HepG2 (cell line): ENCODE data around the gene VPS9D1. TPM values are rescaled to one million over a fixed set of nuclear protein-coding genes. Genes with fewer than 3 reads are reported as not detected.

Source experiments
- AGO2 ChIP-seq: fragments of 200-400 bp; formaldehyde crosslinking; optimal IDR thresholded peaks from 2 replicates; pipeline ENCODE3; 2017; ENCODE audit warnings: mild to moderate bottlenecking, low read depth, low read length, moderate library complexity
- ARNTL ChIP-seq: sonication (generic); formaldehyde crosslinking; IDR thresholded peaks from 2 replicates; pipeline ENCODE4 v1.4.0; 2020; ENCODE audit warnings: mild to moderate bottlenecking, missing genetic modification reagents
- ELF1 ChIP-seq: sonication (generic); formaldehyde crosslinking; IDR thresholded peaks from 2 replicates; pipeline ENCODE4 v1.4.0; 2020; ENCODE audit warnings: missing genetic modification reagents
- FOXK1 ChIP-seq: sonication (generic); formaldehyde crosslinking; IDR thresholded peaks from 2 replicates; pipeline ENCODE4 v1.4.0; 2020; ENCODE audit warnings: low read depth, missing genetic modification reagents, borderline replicate concordance
- GATAD2A ChIP-seq: IDR thresholded peaks from 2 replicates; pipeline ENCODE4 v1.6.1; 2016
- HOXA9 ChIP-seq: sonication (generic); formaldehyde crosslinking; IDR thresholded peaks from 2 replicates; pipeline ENCODE4 v1.8.1; 2022; ENCODE audit warnings: missing genetic modification reagents, mild to moderate bottlenecking, moderate library complexity, borderline replicate concordance
- KLF11 ChIP-seq: IDR thresholded peaks from 2 replicates; pipeline ENCODE4 v1.6.1; 2016; ENCODE audit warnings: missing compliant biosample characterization
- PAX8 ChIP-seq: sonication (generic); formaldehyde crosslinking; IDR thresholded peaks from 2 replicates; pipeline ENCODE4 v1.8.0; 2022; ENCODE audit warnings: mild to moderate bottlenecking, missing genetic modification reagents, borderline replicate concordance
- PRPF4 ChIP-seq: fragments of 200-400 bp; formaldehyde crosslinking; IDR thresholded peaks from 2 replicates; pipeline ENCODE4 v1.6.1; 2016; ENCODE audit warnings: low read length, low read depth; ENCODE audit not compliant: poor library complexity, severe bottlenecking
- SAP130 ChIP-seq: IDR thresholded peaks from 2 replicates; pipeline ENCODE4 v1.6.1; 2016; ENCODE audit warnings: low read depth
- STAT5B ChIP-seq: sonication (generic); formaldehyde crosslinking; IDR thresholded peaks from 2 replicates; pipeline ENCODE4 v1.4.0; 2020; ENCODE audit warnings: missing genetic modification reagents
- TBX2 ChIP-seq: sonication (generic); formaldehyde crosslinking; IDR thresholded peaks from 2 replicates; pipeline ENCODE4 v1.5.0; 2020; ENCODE audit warnings: missing genetic modification reagents, mild to moderate bottlenecking, borderline replicate concordance
- THAP9 ChIP-seq: sonication (generic); formaldehyde crosslinking; IDR thresholded peaks from 2 replicates; pipeline ENCODE4; 2020; ENCODE audit warnings: missing genetic modification reagents, mild to moderate bottlenecking, borderline replicate concordance
- TRAFD1 ChIP-seq: sonication (generic); formaldehyde crosslinking; IDR thresholded peaks from 2 replicates; pipeline ENCODE4 v1.5.1; 2020; ENCODE audit warnings: missing genetic modification reagents, mild to moderate bottlenecking, borderline replicate concordance
- ZBTB7B ChIP-seq: sonication (generic); formaldehyde crosslinking; IDR thresholded peaks from 2 replicates; pipeline ENCODE4 v1.4.0; 2020; ENCODE audit warnings: missing genetic modification reagents
- ZNF577 ChIP-seq: sonication (generic); formaldehyde crosslinking; IDR thresholded peaks from 2 replicates; pipeline ENCODE4 v1.4.0; 2020; ENCODE audit warnings: mild to moderate bottlenecking, low read depth, missing genetic modification reagents, borderline replicate concordance
- ZNF605 ChIP-seq: sonication (generic); formaldehyde crosslinking; IDR thresholded peaks from 2 replicates; pipeline ENCODE4 v1.8.0; 2022; ENCODE audit warnings: mild to moderate bottlenecking, missing genetic modification reagents
- ZNF878 ChIP-seq: sonication (generic); formaldehyde crosslinking; IDR thresholded peaks from 2 replicates; pipeline ENCODE4 v1.8.1; 2023; ENCODE audit warnings: mild to moderate bottlenecking, missing genetic modification reagents, moderate library complexity
- polyA plus RNA-seq, 8 experiments: library from polyadenylated mRNA; depleted of rRNA in 3 of 8; stranded (reverse) in 7 of 8; unstranded in 1 of 8; fragments of >200 nt; fragmentation: Illumina TruSeq in 4 of 8; extraction: Trizol in 4 of 8; gene quantifications; 2 replicates each; pipeline versions ENCODE4 v1.2.1 to v1.2.3, GENCODE V29; 2011 to 2016; ENCODE audit warnings: low read depth in 4 of 8, missing spikeins in 1 of 8, mixed read lengths in 1 of 8; ENCODE audit not compliant: insufficient read depth in 1 of 8
- total RNA-seq, 5 experiments: library from RNA; depleted of rRNA; stranded (reverse); fragments of >200 nt; fragmentation: Illumina TruSeq; extraction: Trizol; gene quantifications; 2 replicates each; pipeline ENCODE4 v1.2.3, GENCODE V29; 2016; ENCODE audit warnings: low read depth in 1 of 5
- TF ChIP-seq, protein P1 (sequence below): sonication (generic); formaldehyde crosslinking; IDR thresholded peaks from 2 replicates; pipeline ENCODE4 v1.4.0; 2020; ENCODE audit warnings: mild to moderate bottlenecking, low read depth, missing genetic modification reagents
- TF ChIP-seq, protein P2 (sequence below): sonication (generic); formaldehyde crosslinking; IDR thresholded peaks from 2 replicates; pipeline ENCODE4 v1.8.1; 2023; ENCODE audit warnings: mild to moderate bottlenecking, missing genetic modification reagents, borderline replicate concordance

VPS9D1 gene
- total and polyA plus RNA-seq, 2 of the 13 experiments (the other 11 are each of a cell fraction or from before 2014, with no cell fraction given), result 10.1 to 13.2 TPM

DNA sequence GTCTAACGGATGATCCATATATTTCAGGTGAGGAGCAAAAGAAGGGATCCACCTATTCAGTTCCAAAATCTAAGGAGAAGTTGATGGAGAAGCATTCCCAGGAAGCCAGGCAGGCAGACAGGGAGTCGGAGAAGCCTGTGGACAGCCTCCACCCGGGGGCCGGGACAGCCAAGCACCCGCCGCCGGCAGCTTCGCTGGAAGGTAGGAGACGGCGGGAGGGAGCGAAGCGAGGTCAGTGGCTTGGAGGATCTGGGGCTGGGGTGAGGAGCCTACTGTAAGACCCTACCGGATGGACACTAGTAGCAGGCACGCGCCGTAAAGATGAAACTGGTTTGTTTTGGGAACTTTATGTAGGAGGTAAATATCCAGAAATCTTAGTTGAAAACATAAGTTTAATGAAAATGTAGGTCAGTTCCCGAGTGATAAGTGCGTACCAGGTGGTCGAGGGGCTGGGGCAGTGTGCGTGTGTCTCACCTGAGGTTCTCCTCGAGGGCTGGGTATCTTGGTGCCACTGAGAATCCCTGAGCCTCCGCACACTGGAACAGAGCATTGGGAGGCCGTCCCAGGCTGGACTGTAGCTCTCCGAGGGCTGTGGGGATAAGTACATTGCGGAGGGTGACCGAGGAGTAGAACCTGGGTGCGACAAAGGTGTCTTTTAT is 62.3 kb downstream of the VPS9D1 start (continued):
- TF ChIP-seq THAP9 (CRISPR knock-in tag) (no peak), GATAD2A (no peak), ZNF878 (CRISPR knock-in tag) (0 out of 2 replicates have a peak, but pooled peaks have one; percentile 7), SAP130 (CRISPR knock-in tag) (no peak), STAT5B (CRISPR knock-in tag) (no peak), TRAFD1 (CRISPR knock-in tag) (no peak), ZBTB7B (CRISPR knock-in tag) (no peak), HOXA9 (0 out of 2 replicates have a peak, but pooled peaks have one; percentile 8), ELF1 (CRISPR knock-in tag) (0 out of 2 replicates have a peak, but pooled peaks have one; percentile 12), ZNF605 (CRISPR knock-in tag) (peak; percentile 31; the same call in 1 of the 2 replicates), TBX2 (CRISPR knock-in tag) (no peak), ARNTL (CRISPR knock-in tag) (no peak), PRPF4 (no peak), PAX8 (CRISPR knock-in tag) (no peak), FOXK1 (CRISPR knock-in tag) (no peak), KLF11 (CRISPR knock-in tag) (no peak), AGO2 (no peak), ZNF577 (no peak)
- TF ChIP-seq, protein P1, sequence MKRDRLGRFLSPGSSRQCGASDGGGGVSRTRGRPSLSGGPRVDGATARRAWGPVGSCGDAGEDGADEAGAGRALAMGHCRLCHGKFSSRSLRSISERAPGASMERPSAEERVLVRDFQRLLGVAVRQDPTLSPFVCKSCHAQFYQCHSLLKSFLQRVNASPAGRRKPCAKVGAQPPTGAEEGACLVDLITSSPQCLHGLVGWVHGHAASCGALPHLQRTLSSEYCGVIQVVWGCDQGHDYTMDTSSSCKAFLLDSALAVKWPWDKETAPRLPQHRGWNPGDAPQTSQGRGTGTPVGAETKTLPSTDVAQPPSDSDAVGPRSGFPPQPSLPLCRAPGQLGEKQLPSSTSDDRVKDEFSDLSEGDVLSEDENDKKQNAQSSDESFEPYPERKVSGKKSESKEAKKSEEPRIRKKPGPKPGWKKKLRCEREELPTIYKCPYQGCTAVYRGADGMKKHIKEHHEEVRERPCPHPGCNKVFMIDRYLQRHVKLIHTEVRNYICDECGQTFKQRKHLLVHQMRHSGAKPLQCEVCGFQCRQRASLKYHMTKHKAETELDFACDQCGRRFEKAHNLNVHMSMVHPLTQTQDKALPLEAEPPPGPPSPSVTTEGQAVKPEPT (CRISPR knock-in tag), result no peak
- TF ChIP-seq, protein P2, sequence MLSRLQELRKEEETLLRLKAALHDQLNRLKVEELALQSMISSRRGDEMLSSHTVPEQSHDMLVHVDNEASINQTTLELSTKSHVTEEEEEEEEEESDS (CRISPR knock-in tag), result 0 out of 2 replicates have a peak, but pooled peaks have one; percentile 27
